Stimulated activated CD4-positive, alpha-beta T cell treated with anti-CD3 and anti-CD28 coated beads, TNF-alpha, amount 100 ng/mL, for 24 hours (primary cell): ENCODE measurements around the gene ZC3HAV1.
"Not testable (repeated sequence)": the region's sequence is repeated elsewhere in the genome, so short reads cannot be mapped to it uniquely, and the experiment has no call there.

Source experiments
- DNase-seq, 3 experiments: peaks; one replicate each; pipeline ENCODE4 v3.0.0-alpha.2; 2020; ENCODE audit warnings: low read depth in 3 of 3

The ZC3HAV1 gene

DNA sequence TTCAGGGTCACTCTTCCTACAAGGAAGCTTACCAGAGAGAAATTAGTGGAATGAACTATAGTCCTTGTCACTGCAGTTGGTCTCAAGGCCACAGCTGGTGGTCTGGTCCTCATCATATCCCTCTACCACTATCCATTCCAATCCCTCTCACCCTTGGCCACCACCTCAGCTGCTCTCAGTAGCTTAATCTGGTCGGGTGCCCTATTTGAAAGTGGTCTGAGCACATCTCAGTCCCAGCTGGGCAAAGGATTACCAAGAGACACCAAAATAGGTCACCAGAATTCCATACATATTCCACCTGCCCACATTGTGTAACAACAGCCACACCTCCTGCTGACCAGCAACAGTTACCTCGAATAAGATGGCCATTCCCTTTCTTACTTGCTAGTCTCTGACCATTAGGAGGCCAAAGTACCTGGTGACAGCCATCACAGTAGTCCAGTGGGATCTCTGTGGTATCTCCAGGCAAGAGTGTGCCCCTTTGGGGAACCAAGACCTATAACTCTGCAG is 3.3 kb upstream of the ZC3HAV1 start:
- DNase-seq, result no peak

DNA sequence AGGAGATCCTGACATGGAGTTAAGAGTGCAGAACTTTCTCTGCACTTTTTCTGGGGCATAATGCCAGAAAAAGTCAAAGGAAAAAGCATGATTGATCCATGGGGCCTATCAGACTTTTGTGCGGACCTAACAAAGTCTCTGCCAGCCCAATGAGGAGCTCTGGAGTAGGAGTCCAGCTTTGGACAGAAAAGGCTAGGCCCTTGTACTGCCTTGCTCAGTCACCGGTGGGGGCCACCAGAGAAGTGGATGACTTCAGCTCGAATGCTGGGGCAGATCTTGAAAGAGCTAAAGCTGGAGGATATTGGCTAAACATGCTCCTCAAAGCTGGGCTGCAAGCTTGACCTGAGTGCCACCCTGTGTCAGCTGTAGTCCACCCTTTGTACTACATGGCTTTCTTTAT is 2.8 kb upstream of the ZC3HAV1 start:
- DNase-seq, result no peak

DNA sequence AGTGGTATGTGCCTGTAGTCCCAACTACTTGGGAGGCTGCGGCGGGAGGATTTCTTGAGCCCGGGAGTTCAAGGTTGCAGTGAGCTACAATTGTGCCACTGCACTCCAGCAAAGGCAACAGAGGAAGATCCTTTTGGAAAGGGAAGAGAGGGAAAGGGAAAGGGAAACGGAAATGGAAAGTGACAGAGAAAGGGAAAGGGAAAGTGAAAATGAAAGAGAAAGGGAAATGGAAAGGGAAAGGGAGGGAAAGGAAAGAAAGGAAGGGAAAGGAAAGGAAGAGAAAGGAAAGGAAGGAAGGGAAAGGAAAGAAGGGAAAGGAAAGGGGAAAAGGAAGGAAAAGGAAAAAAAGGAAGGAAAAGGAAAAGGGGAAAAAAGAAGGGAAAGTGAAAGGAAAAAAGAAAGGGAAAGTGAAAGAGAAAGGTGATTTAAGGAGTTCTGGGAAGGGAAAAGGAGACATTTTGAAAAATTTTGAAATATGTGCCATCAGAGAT is 2.3 kb upstream of the ZC3HAV1 start:
- DNase-seq, result no peak

DNA sequence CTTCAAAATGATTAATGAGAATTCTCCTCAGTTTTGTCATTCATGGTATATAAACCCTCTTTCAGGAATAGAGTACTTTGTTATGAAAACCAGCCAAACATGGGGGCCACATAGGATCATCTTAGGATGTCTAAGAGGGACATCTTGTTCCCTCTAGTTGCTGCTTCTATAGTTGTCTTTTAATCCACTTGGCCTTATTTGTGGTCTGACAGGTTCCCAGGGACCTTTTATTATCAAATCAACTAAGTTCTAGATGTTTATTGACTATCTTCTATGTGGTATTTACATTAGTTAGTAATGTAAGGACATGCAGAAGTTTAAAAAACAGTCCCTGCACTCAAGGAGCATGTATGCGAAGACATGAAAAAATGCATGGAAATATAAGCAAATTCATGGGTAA is 1.6 kb upstream of the ZC3HAV1 start:
- no peak for DNase-seq

- DNase-seq, result no peak
Observed at GRCh38 chr7:139109983-139110411, 477 bp upstream of the ZC3HAV1 start.

GRCh38 chr7:139108266-139109187 is 993 bp downstream of the ZC3HAV1 start:
- no peak for DNase-seq

DNA sequence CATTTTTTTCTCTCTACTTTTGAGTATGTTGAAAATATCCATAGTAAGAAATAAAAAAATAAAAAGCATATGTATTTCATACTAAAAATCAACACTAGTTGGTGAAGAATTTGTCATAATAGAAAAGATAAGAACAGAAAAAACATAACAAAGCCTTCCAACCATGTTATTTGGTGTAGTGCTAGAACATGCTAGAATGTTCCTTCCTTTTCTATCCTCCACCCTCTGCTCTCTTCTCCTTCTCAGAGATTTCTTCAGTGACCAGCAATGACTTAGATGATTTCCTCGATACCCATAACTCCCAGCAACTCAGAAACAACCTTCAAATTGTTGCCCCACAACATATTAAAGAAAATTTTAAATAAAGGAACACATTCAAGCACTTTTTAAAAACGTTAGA is 2.6 kb downstream of the ZC3HAV1 start:
- no peak for DNase-seq

GRCh38 chr7:139106227-139106626 is 3.3 kb downstream of the ZC3HAV1 start:
- not testable (repeated sequence) for DNase-seq

DNA sequence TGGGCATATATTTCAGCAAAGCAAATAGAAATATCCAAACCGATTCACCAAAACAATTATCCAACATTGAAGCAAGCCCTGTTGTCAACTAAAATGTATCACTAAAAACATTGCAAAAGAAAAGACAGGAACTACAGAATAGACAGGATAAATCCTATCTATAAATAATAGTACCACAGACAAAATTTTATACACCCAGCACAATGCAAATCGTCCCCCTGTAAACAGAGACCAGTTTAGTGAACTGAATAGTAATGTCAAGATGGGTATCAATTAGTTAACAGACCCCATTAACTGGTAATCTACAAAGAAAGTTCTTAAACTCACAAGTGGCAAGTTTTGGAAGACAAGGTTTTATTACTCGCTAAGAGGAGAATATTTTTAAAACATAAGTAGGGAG is 4.0 kb downstream of the ZC3HAV1 start:
- no peak for DNase-seq

- no peak for DNase-seq
Observed at GRCh38 chr7:139104091-139104450, 5.4 kb downstream of the ZC3HAV1 start.

DNA sequence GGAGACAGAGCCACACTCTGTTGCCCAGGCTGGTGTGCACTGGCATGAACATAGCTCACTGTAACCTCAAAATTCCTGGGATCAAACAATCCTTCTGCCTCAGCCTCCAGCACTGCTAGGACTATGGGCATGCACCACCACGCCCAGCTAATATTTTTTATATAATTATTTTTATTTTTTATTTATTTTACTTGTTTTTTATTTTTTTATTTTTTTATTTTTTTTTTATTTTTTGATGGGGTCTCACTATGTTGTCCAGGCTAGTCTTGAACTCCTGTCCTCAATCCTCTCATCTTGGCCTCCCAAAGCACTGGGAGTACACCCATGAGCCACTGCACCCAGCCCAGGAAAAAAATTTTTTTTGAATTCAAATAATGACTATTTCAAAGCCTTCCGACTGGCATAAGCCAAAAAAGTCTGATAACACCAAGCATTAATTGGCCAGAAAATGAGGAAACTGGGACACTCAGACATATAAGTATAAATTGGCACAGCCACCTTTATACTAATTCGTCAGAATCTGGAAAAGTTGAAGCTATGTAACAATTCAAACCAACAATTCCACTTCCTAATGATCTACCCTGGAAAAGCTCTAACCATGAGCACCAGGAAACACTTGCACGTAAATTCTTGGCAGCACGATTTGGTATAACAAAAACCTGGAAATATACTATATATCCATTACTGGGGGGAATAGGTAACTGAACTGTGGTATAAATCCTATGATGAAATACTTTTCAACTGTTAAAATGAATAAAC is 6.3 kb downstream of the ZC3HAV1 start:
- no peak for DNase-seq

GRCh38 chr7:139101637-139102158 is 7.8 kb downstream of the ZC3HAV1 start:
- not testable (repeated sequence) for DNase-seq

DNA sequence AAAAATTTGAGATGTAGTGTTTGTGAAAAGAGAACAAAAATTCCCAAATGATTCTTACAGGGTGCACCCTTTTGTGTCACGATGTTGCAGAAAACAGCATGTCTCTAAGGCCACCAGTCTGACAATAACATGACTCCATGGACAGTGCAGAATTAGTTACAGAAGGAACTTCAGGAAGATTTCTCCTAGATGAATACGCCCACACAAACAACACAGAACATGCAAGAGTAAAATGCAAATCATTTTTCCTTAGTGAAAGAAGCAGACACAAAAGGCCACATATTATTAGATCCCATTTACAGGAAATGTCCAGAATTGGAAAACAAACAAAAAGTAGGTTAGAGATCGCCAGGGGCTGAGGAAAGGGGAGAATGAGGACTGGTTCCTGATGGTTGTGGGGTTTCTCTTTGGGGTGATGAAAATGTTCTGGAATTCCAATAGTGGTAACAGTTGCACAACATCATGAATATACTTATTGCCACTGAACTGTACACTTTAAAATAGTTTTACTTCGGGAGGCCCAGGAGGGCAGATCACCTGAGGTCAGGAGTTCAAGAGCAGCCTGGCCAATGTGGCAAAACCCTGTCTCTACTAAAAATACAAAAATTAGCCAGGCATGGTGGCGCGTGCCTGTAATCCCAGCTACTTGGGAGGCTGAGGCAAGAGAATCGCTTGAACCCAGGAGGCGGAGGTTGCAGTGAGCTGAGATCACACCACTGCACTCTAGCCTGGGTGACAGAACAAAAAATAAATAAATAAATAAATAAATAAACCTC is 10.2 kb downstream of the ZC3HAV1 start:
- no peak for DNase-seq

DNA sequence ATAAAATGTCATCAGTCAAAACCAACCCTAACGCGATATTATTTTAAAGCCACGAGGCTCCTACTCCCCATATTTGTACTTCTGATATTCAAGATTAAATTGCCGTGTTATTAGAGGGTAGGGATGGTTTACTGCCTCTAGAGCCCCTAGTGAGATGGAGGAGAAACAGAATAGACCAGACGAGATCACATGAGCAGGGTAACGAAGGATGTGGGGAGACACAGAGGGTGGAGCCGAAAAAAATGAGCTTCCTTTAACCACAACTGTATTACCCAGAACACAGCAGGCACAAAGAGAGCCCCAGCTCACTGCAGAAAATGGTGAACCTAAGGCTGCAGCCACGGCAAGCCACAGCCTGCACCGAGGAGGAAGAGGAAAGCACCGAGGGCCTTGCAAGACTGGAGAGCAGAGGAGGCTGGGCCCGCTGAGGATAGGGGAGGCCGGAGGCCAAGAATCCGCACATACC is 14.3 kb downstream of the ZC3HAV1 start:
- peak; percentile 35 to 59 (median 55) for DNase-seq

GRCh38 chr7:139094596-139094995 is 14.9 kb downstream of the ZC3HAV1 start:
- DNase-seq, result no peak

DNA sequence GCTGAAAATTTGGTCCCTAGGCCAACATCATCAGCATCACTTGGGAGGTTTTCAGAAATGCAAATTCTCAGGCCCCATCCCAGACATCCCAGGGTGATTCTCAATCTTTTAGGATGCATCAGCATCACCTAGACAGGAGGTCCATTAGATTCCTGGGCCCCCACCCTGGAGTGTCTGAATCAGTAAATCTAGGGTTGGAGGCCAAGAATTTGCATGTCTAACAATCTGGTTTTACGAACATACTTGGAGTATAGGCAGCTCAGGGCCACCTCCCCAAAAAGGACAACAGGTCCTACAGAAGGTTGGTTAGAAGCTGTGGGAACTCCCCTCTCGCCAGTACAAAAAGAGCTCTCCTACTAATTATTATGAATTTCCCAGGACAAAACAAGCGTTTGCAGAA is 15.5 kb downstream of the ZC3HAV1 start:
- no peak for DNase-seq

DNA sequence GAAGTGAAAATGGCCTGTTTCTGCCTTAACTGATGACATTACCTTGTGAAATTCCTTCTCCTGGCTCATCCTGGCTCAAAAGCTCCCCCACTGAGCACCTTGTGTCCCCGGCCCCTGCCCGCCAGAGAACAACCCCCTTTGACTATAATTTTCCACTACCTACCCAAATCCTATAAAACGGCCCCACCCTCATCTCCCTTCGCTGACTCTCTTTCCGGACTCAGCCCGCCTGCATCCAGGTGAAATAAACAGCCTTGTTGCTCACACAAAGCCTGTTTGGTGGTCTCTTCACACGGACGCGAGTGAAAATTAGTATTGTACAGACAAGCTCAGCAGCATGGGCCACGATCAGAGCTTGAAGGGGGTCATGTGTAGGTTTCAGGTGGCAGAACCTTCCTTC is 16.0 kb downstream of the ZC3HAV1 start:
- DNase-seq, result peak in 2 of 3 experiments; percentile 24 to 41

- DNase-seq, result no peak
Observed at GRCh38 chr7:139092090-139092796, 17.3 kb downstream of the ZC3HAV1 start.

GRCh38 chr7:139091677-139091996 is 17.9 kb downstream of the ZC3HAV1 start:
- no peak for DNase-seq

GRCh38 chr7:139089118-139089517 is 20.4 kb downstream of the ZC3HAV1 start:
- no peak for DNase-seq

- no peak for DNase-seq
Observed at GRCh38 chr7:139088268-139088667, 21.3 kb downstream of the ZC3HAV1 start.
